GM19467 (cell line): ENCODE data around the gene USP10.
"Not testable (repeated sequence)": the region's sequence is repeated elsewhere in the genome, so short reads cannot be mapped to it uniquely, and the experiment has no call there.

Source experiments
- ATAC-seq: cut with Tn5 transposase; IDR thresholded peaks from one replicate; pipeline ENCODE4 v1.9.1; 2021; ENCODE audit warnings: mild to moderate bottlenecking, moderate library complexity; ENCODE audit not compliant: unreplicated experiment

USP10 gene

GRCh38 chr16:84673203-84673535 lies 26.6 kb upstream of the USP10 start:
- ATAC-seq: no peak

GRCh38 chr16:84673561-84673960 lies 26.2 kb upstream of the USP10 start:
- ATAC-seq: no peak

GRCh38 chr16:84675423-84675822 lies 24.4 kb upstream of the USP10 start:
- no peak for ATAC-seq

- no peak for ATAC-seq
These were observed 23.9 kb upstream of the USP10 start for GRCh38 chr16:84675884-84676283.

- ATAC-seq: no peak
These were observed 22.6 kb upstream of the USP10 start for GRCh38 chr16:84677017-84677803.

- ATAC-seq: no peak
These were observed 22.0 kb upstream of the USP10 start for GRCh38 chr16:84677849-84678248.

GRCh38 chr16:84678541-84678940 lies 21.3 kb upstream of the USP10 start:
- ATAC-seq: no peak

GRCh38 chr16:84680165-84680842 lies 19.5 kb upstream of the USP10 start:
- ATAC-seq: no peak

- no peak for ATAC-seq
These were observed 18.8 kb upstream of the USP10 start for GRCh38 chr16:84680843-84681629.

- ATAC-seq: no peak
These were observed 15.9 kb upstream of the USP10 start for GRCh38 chr16:84683691-84684591.

- ATAC-seq: no peak
These were observed 15.2 kb upstream of the USP10 start for GRCh38 chr16:84684592-84684965.

- ATAC-seq: no peak
These were observed 14.6 kb upstream of the USP10 start for GRCh38 chr16:84685210-84685609.

GRCh38 chr16:84686707-84687298 lies 13.0 kb upstream of the USP10 start:
- no peak for ATAC-seq

GRCh38 chr16:84687715-84688114 lies 12.1 kb upstream of the USP10 start:
- ATAC-seq: peak; percentile 73

- ATAC-seq: not testable (repeated sequence)
These were observed 11.6 kb upstream of the USP10 start for GRCh38 chr16:84688163-84688562.

GRCh38 chr16:84689111-84689510 lies 10.7 kb upstream of the USP10 start:
- ATAC-seq: no peak

- ATAC-seq: no peak
These were observed 9.5 kb upstream of the USP10 start for GRCh38 chr16:84690088-84690819.

- ATAC-seq: no peak
These were observed 7.2 kb upstream of the USP10 start for GRCh38 chr16:84692451-84693214.

GRCh38 chr16:84693869-84694268 lies 5.9 kb upstream of the USP10 start:
- not testable (repeated sequence) for ATAC-seq
